Transverse colon (tissue), 4 donors: ENCODE results near the gene ADAM22.

Experiments used
- POLR2AphosphoS5 ChIP-seq, 3 donors: sonication (generic); formaldehyde crosslinking; IDR thresholded peaks; one replicate each; pipeline ENCODE4 v1.6.1; 2016; ENCODE audit warnings: antibody characterized with exemption in 3 of 3
- TF ChIP-seq, protein P1 (sequence below), 5 experiments: fragments of 200-600 bp in 3 of 5; fragments of 450-650 bp in 2 of 5; sonication (generic) in 3 of 5; IDR thresholded peaks; 1 replicate in 2 of 5; 2 replicates in 3 of 5; pipeline ENCODE4 v1.5.1; 2016 to 2017; ENCODE audit warnings: antibody characterized with exemption in 5 of 5, inconsistent platforms in 3 of 5, mild to moderate bottlenecking in 2 of 5, moderate library complexity in 1 of 5

DNA sequence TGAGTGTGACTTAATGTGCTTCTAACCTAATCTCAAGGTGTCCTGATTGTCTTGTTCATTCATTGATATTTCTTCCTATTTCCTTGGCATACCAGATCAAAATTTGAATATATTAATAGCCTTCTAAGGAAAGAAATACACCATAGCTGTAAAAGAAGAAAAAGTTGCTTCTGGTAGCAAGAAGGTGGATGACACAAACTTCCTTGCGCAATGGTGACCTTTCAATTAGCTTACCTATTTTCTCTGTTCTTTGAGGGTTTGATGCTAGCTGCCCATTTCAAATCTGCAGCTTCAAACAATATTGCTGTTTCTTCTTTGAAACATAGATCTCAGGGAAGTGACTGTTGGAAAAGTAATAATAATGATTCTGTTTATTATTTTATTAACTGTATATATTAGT lies 108.8 kb downstream of the ADAM22 start:
- no peak for TF ChIP-seq POLR2AphosphoS5 (IDR thresholded peaks at IDR 0.05)
- TF ChIP-seq, protein P1, sequence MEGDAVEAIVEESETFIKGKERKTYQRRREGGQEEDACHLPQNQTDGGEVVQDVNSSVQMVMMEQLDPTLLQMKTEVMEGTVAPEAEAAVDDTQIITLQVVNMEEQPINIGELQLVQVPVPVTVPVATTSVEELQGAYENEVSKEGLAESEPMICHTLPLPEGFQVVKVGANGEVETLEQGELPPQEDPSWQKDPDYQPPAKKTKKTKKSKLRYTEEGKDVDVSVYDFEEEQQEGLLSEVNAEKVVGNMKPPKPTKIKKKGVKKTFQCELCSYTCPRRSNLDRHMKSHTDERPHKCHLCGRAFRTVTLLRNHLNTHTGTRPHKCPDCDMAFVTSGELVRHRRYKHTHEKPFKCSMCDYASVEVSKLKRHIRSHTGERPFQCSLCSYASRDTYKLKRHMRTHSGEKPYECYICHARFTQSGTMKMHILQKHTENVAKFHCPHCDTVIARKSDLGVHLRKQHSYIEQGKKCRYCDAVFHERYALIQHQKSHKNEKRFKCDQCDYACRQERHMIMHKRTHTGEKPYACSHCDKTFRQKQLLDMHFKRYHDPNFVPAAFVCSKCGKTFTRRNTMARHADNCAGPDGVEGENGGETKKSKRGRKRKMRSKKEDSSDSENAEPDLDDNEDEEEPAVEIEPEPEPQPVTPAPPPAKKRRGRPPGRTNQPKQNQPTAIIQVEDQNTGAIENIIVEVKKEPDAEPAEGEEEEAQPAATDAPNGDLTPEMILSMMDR (IDR thresholded peaks at IDR 0.05) = no peak
